Common myeloid progenitor, CD34-positive (primary cell): ENCODE measurements around the gene TBC1D2.
"Not testable (repeated sequence)": the region's sequence is repeated elsewhere in the genome, so short reads cannot be mapped to it uniquely, and the experiment has no call there.

Experiments
- CTCF ChIA-PET: fragments of 350-600 bp; sonication (Branson Sonifier 250); formaldehyde crosslinking; loops from one replicate; lab custom pipeline; 2021; ENCODE audit warnings: antibody characterized with exemption; lab: Charles Lee
- POLR2A ChIA-PET: fragments of 350-600 bp; sonication (Branson Sonifier 250); formaldehyde crosslinking; loops from one replicate; lab custom pipeline; 2021; ENCODE audit warnings: antibody characterized with exemption; lab: Charles Lee
- DNase-seq, 3 donors: peaks; one replicate each; pipeline versions ENCODE4 v3.0.0 to v3.0.0-alpha.2; 2013
- H3K27ac ChIP-seq, 2 experiments: 1 replicate in 1 of 2; 2 replicates in 1 of 2; pipeline ENCODE4 v1.7.0; 2013; ENCODE audit warnings: inconsistent platforms in 2 of 2, low read length in 2 of 2, mild to moderate bottlenecking in 2 of 2, low read depth in 1 of 2, moderate library complexity in 1 of 2; ENCODE audit not compliant: severe bottlenecking in 2 of 2, insufficient read depth in 1 of 2, poor library complexity in 1 of 2
- H3K27me3 ChIP-seq, 5 experiments: replicated peaks in 2 of 5; 1 replicate in 3 of 5; 2 replicates in 2 of 5; pipeline versions ENCODE4 v1.6.1 to v1.7.0; 2013; ENCODE audit warnings: low read length in 4 of 5, mild to moderate bottlenecking in 2 of 5, moderate library complexity in 2 of 5, inconsistent platforms in 1 of 5; ENCODE audit not compliant: insufficient read depth in 5 of 5, control insufficient read depth in 4 of 5
- H3K36me3 ChIP-seq, 4 experiments: 1 replicate in 2 of 4; 2 replicates in 2 of 4; pipeline versions ENCODE4 v1.6.1 to v1.7.0; 2013; ENCODE audit warnings: low read length in 3 of 4, control low read depth in 1 of 4, mild to moderate bottlenecking in 1 of 4; ENCODE audit not compliant: control insufficient read depth in 4 of 4, insufficient read depth in 4 of 4
- H3K4me1 ChIP-seq, 4 experiments: 1 replicate in 3 of 4; 2 replicates in 1 of 4; pipeline versions ENCODE4 v1.6.1 to v1.7.1; 2013; ENCODE audit warnings: low read length in 3 of 4, mild to moderate bottlenecking in 3 of 4, control low read depth in 1 of 4, inconsistent platforms in 1 of 4, moderate library complexity in 1 of 4; ENCODE audit not compliant: control insufficient read depth in 4 of 4, insufficient read depth in 4 of 4; ENCODE audit errors: control extremely low read depth in 1 of 4
- H3K4me3 ChIP-seq, 7 experiments: 1 replicate in 4 of 7; 2 replicates in 3 of 7; pipeline versions ENCODE4 v1.5.1 to v1.7.0; 2013; ENCODE audit warnings: mild to moderate bottlenecking in 7 of 7, low read length in 6 of 7, moderate library complexity in 6 of 7, inconsistent platforms in 2 of 7, low read depth in 2 of 7, control low read depth in 1 of 7; ENCODE audit not compliant: insufficient read depth in 4 of 7, control insufficient read depth in 1 of 7; ENCODE audit errors: extremely low read depth in 1 of 7
- H3K9me3 ChIP-seq, 5 experiments: 1 replicate in 4 of 5; 2 replicates in 1 of 5; pipeline versions ENCODE4 v1.6.1 to v1.7.1; 2013; ENCODE audit warnings: low read length in 4 of 5, mild to moderate bottlenecking in 2 of 5, inconsistent platforms in 1 of 5, low read depth in 1 of 5, moderate library complexity in 1 of 5; ENCODE audit not compliant: control insufficient read depth in 4 of 5, insufficient read depth in 2 of 5; ENCODE audit errors: control extremely low read depth in 1 of 5
- WGBS: methylation state at CpG from one replicate; pipeline ENCODE4 v1.1.5; 2013; ENCODE audit not compliant: insufficient coverage; 5-methylcytosine and 5-hydroxymethylcytosine counted together

TBC1D2 gene

GRCh38 chr9:98176391-98177259, 78.8 kb downstream of the TBC1D2 start:
- Histone ChIP-seq H3K36me3 (no peaks in the 10 kb centered on the region), H3K4me3 (no peak overlapping the region), H3K9me3 (no peaks in the 10 kb centered on the region), H3K27ac (no peak overlapping the region), H3K4me1 (peaks cover 0 to 19% (median 14%) of the 10 kb centered on the region in 4 experiments), H3K27me3 (no peaks in the 10 kb centered on the region)
- 74% methylated on average over 5 of the region's 9 CpGs for WGBS
- POLR2A ChIA-PET: no interaction called here
- no peak for DNase-seq
- CTCF ChIA-PET: no interaction called here

GRCh38 chr9:98175762-98176161, 79.7 kb downstream of the TBC1D2 start:
- H3K27ac ChIP-seq: no peak overlapping the region
- no peak overlapping the region for H3K4me3 ChIP-seq
- ChIA-PET CTCF (no interaction called here), POLR2A (no interaction called here)
- H3K36me3 ChIP-seq: no peaks in the 10 kb centered on the region
- DNase-seq: no peak
- H3K27me3 ChIP-seq: no peaks in the 10 kb centered on the region
- WGBS: 100% methylated on average over 3 of the region's 3 CpGs
- peaks cover 0 to 19% (median 14%) of the 10 kb centered on the region in 4 experiments for H3K4me1 ChIP-seq
- H3K9me3 ChIP-seq: no peaks in the 10 kb centered on the region

- no peaks in the 10 kb centered on the region for H3K36me3 ChIP-seq
- no peak overlapping the region for H3K4me3 ChIP-seq
- peaks cover 0 to 17% (median 14%) of the 10 kb centered on the region in 4 experiments for H3K4me1 ChIP-seq
- H3K27me3 ChIP-seq: no peaks in the 10 kb centered on the region
- CTCF ChIA-PET: no interaction called here
- H3K9me3 ChIP-seq: no peaks in the 10 kb centered on the region
- POLR2A ChIA-PET: no interaction called here
- WGBS: 83% methylated on average over 4 of the region's 6 CpGs
- no peak overlapping the region for H3K27ac ChIP-seq
- DNase-seq: no peak
Observed at GRCh38 chr9:98175028-98175569, 80.3 kb downstream of the TBC1D2 start.

- POLR2A ChIA-PET, CTCF ChIA-PET: not testable (repeated sequence)
Observed at GRCh38 chr9:98174502-98174918, 80.9 kb downstream of the TBC1D2 start.

GRCh38 chr9:98173181-98173580, 82.3 kb downstream of the TBC1D2 start:
- Histone ChIP-seq H3K4me3 (no peak overlapping the region), H3K4me1 (peaks cover 0 to 8% (median 6%) of the 10 kb centered on the region in 4 experiments), H3K27ac (no peak overlapping the region), H3K9me3 (no peaks in the 10 kb centered on the region), H3K27me3 (no peaks in the 10 kb centered on the region), H3K36me3 (no peaks in the 10 kb centered on the region)
- CTCF ChIA-PET: no interaction called here
- POLR2A ChIA-PET: no interaction called here
- DNase-seq: no peak
- WGBS: 98% methylated on average over 14 of the region's 16 CpGs

More at GRCh38 chr9:98174502-98174918, 80.9 kb downstream of the TBC1D2 start:
- H3K36me3 ChIP-seq, H3K4me3 ChIP-seq, H3K9me3 ChIP-seq, H3K27me3 ChIP-seq: not testable (repeated sequence)
- DNase-seq: peak; percentile 83 to 97 (median 96)
- Histone ChIP-seq H3K4me1 (peaks cover 0 to 12% (median 10%) of the 10 kb centered on the region in 4 experiments), H3K27ac (peak overlapping the region in 1 of 2 experiments; percentile 12)
- 8% methylated on average over 2 of the region's 5 CpGs for WGBS

- Histone ChIP-seq H3K4me3 (no peak overlapping the region), H3K4me1 (peaks cover 0 to 8% (median 6%) of the 10 kb centered on the region in 4 experiments), H3K27ac (no peak overlapping the region), H3K9me3 (no peaks in the 10 kb centered on the region), H3K27me3 (no peaks in the 10 kb centered on the region), H3K36me3 (no peaks in the 10 kb centered on the region)
- CTCF ChIA-PET: interaction anchor here (1.0 to 2.2 kb wide), 2 partner anchors 15 to 31 kb away, joined by 3 to 7 read pairs; no protein-coding TSS in a partner anchor
- 98% methylated on average over 3 of the region's 3 CpGs for WGBS
- DNase-seq: no peak
- POLR2A ChIA-PET: no interaction called here
Observed at GRCh38 chr9:98172604-98173003, 82.8 kb downstream of the TBC1D2 start.
